Upper lobe of left lung (tissue), 4 donors: ENCODE results near the gene CBX2.

Source experiments
- EP300 ChIP-seq, 4 donors: sonication (generic); formaldehyde crosslinking; IDR thresholded peaks; one replicate each; pipeline ENCODE4 v1.5.1; 2017; ENCODE audit warnings: antibody characterized with exemption in 4 of 4, control low read depth in 2 of 4
- POLR2A ChIP-seq, 4 donors: fragments of 450-650 bp; IDR thresholded peaks; one replicate each; pipeline ENCODE4 v1.5.1; 2016 to 2017; ENCODE audit warnings: antibody characterized with exemption in 4 of 4, mild to moderate bottlenecking in 2 of 4
- POLR2AphosphoS5 ChIP-seq, 2 donors: sonication (generic); formaldehyde crosslinking; IDR thresholded peaks; one replicate each; pipeline ENCODE4 v1.5.1; 2017; ENCODE audit warnings: antibody characterized with exemption in 2 of 2
- TF ChIP-seq, protein P1 (sequence below), 6 experiments: fragments of 450-650 bp in 4 of 6; fragments of 200-600 bp in 2 of 6; sonication (generic) in 2 of 6; IDR thresholded peaks; one replicate each; pipeline ENCODE4 v1.5.1; 2016 to 2019; ENCODE audit warnings: antibody characterized with exemption in 6 of 6

DNA sequence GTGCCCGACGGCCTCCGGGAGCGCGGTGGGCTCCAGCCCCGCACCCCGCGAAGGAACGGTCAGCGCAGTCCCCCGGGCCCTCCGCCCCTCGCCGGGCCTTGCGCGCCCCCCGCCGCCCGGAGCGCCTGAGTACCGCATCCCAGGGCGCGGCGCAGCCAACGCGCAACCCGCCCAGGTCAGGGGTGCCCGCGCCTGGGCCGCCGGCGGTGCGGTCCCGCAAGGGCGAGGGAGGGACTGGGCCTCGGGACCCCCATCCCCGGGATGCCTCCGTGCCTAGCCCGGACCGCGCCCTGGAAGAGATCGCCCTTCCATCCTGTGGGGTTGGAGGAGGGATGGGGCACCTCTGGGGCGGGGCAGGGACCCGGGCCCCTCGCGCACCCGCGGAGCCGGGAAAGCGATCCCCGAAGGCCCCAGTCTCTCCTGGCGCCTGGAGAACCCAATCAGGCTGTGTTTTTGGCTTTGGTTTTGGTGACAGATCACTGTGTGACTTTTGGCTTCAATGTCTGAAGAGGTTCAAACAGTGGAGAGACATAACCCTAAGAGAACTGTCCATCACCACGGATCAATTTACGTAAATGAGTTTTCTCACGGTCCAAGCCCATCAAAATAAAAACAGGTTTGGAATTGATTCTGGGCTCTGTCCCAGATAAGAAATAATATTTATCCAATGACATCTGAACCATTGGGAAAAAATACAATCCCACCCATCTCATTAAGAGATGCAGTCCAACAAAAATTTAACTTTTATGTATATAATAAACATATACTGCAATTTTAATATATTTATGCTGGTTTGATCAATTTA is 29.5 kb upstream of the CBX2 start:
- TF ChIP-seq, protein P1, sequence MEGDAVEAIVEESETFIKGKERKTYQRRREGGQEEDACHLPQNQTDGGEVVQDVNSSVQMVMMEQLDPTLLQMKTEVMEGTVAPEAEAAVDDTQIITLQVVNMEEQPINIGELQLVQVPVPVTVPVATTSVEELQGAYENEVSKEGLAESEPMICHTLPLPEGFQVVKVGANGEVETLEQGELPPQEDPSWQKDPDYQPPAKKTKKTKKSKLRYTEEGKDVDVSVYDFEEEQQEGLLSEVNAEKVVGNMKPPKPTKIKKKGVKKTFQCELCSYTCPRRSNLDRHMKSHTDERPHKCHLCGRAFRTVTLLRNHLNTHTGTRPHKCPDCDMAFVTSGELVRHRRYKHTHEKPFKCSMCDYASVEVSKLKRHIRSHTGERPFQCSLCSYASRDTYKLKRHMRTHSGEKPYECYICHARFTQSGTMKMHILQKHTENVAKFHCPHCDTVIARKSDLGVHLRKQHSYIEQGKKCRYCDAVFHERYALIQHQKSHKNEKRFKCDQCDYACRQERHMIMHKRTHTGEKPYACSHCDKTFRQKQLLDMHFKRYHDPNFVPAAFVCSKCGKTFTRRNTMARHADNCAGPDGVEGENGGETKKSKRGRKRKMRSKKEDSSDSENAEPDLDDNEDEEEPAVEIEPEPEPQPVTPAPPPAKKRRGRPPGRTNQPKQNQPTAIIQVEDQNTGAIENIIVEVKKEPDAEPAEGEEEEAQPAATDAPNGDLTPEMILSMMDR (IDR thresholded peaks at IDR 0.05): no peak
- no peak for TF ChIP-seq POLR2A (IDR thresholded peaks at IDR 0.05)
- TF ChIP-seq POLR2AphosphoS5 (IDR thresholded peaks at IDR 0.05): no peak
- TF ChIP-seq EP300 (IDR thresholded peaks at IDR 0.05): no peak
